K562 (cell line): ENCODE results near the gene COX6A2. TPM values are rescaled to one million over a fixed set of nuclear protein-coding genes. Genes with fewer than 3 reads are reported as not detected.

ENCODE experiments used
- ATAC-seq: fragments of 200-7000 bp; cut with Tn5 transposase; 3 replicates; pipeline ENCODE4 v1.9.1; 2020; ENCODE audit warnings: moderate library complexity
- BruUV-seq: library from RNA; stranded (reverse); fragments of 400-500 nt; replicated peaks from 2 replicates; lab custom pipeline; 2021; lab: Mats Ljungman, UMichigan
- CTCF ChIA-PET: fragments of 300-600 bp; formaldehyde crosslinking; extraction: SDS; loops from one replicate; lab custom pipeline; 2021; ENCODE audit warnings: low intra/inter-chr PET ratio; lab: Yijun Ruan, JAX
- POLR2A ChIA-PET: fragments of 300-600, 350-650 bp; sonication (Branson Sonifier 250); formaldehyde crosslinking; extraction: SDS; loops from one replicate; lab custom pipeline; 2021; ENCODE audit warnings: antibody characterized with exemption, inconsistent platforms; lab: Yijun Ruan, JAX
- DNase-seq, 4 experiments: peaks; one replicate each; pipeline versions ENCODE4 v3.0.0 to v3.0.0-alpha.2; 2011 to 2018; ENCODE audit warnings: low spot score in 3 of 4, mixed read lengths in 3 of 4; ENCODE audit errors: extremely low read depth in 1 of 4
- FAIRE-seq: peaks from 2 replicates; lab custom pipeline; 2011; peaks lifted over from hg19 to GRCh38; lab: Jason Lieb, UNC
- H2AFZ ChIP-seq: 2 replicates; pipeline ENCODE4 v1.6.0; 2011; ENCODE audit warnings: low read depth, low read length, control low read depth, inconsistent platforms
- H3K27ac ChIP-seq: fragments of 200-600 bp; 3 replicates; pipeline ENCODE4 v1.8.0; 2011; ENCODE audit warnings: low read depth, mild to moderate bottlenecking, control low read depth, inconsistent platforms, low read length, moderate library complexity, mixed read lengths; ENCODE audit errors: extremely low read depth
- H3K27me3 ChIP-seq, 2 experiments: fragments of 300-600 bp in 1 of 2; 2 replicates in 1 of 2; 3 replicates in 1 of 2; pipeline versions ENCODE4 v1.6.0 to v1.8.0; 2011; ENCODE audit warnings: inconsistent platforms in 2 of 2, low read length in 2 of 2, mild to moderate bottlenecking in 1 of 2, mixed read lengths in 1 of 2, moderate library complexity in 1 of 2; ENCODE audit not compliant: control insufficient read depth in 2 of 2, insufficient read depth in 2 of 2
- H3K36me3 ChIP-seq: fragments of 300-600 bp; 3 replicates; pipeline ENCODE4 v1.8.0; 2011; ENCODE audit warnings: mild to moderate bottlenecking, low read length, inconsistent platforms; ENCODE audit not compliant: control insufficient read depth, insufficient read depth
- H3K4me1 ChIP-seq, 2 experiments: fragments of 200-600 bp in 1 of 2; replicated peaks in 1 of 2; 2 replicates in 1 of 2; 3 replicates in 1 of 2; pipeline versions ENCODE4 v1.5.1 to v1.8.0; 2011; ENCODE audit warnings: inconsistent platforms in 2 of 2, low read length in 2 of 2, mild to moderate bottlenecking in 1 of 2, mixed read lengths in 1 of 2, moderate library complexity in 1 of 2; ENCODE audit not compliant: control insufficient read depth in 2 of 2, insufficient read depth in 2 of 2
- H3K4me2 ChIP-seq: 2 replicates; pipeline ENCODE4 v1.6.1; 2011; ENCODE audit warnings: low read length, control low read depth, inconsistent platforms, mixed read lengths; ENCODE audit not compliant: insufficient read depth
- H3K4me3 ChIP-seq: fragments of 200-600 bp; sonication (generic), shearing (Covaris generic); 2 replicates; pipeline ENCODE4 v1.5.1; 2016; ENCODE audit warnings: control low read depth, inconsistent platforms
- H3K79me2 ChIP-seq: fragments of 200-600 bp; 3 replicates; pipeline ENCODE4 v1.8.0; 2011; ENCODE audit warnings: low read length, inconsistent platforms; ENCODE audit not compliant: control insufficient read depth, insufficient read depth
- H3K9ac ChIP-seq, 2 experiments: 2 replicates each; pipeline versions ENCODE4 v1.6.0 to v1.6.1; 2011; ENCODE audit warnings: low read depth in 2 of 2, low read length in 2 of 2, control low read depth in 1 of 2, inconsistent platforms in 1 of 2, mild to moderate bottlenecking in 1 of 2, mixed read lengths in 1 of 2; ENCODE audit not compliant: insufficient read depth in 1 of 2
- H3K9me1 ChIP-seq: one replicate; pipeline ENCODE4 v1.6.0; 2011; ENCODE audit warnings: inconsistent platforms, mild to moderate bottlenecking, low read length, moderate library complexity; ENCODE audit not compliant: control insufficient read depth, insufficient read depth
- H3K9me3 ChIP-seq: replicated peaks from 2 replicates; pipeline ENCODE4 v1.5.1; 2011; ENCODE audit warnings: low read depth, low read length, inconsistent platforms; ENCODE audit not compliant: control insufficient read depth, insufficient read depth
- H4K20me1 ChIP-seq: replicated peaks from 2 replicates; pipeline ENCODE4 v1.6.1; 2011; ENCODE audit warnings: low read length, inconsistent platforms, mixed read lengths; ENCODE audit not compliant: control insufficient read depth, insufficient read depth
- MIER1 ChIP-seq: fragments of 450-650 bp; IDR thresholded peaks from 2 replicates; pipeline ENCODE4 v1.6.1; 2016; ENCODE audit warnings: antibody characterized with exemption, mild to moderate bottlenecking, low read depth
- SNAPC5 ChIP-seq: fragments of 250-450 bp; sonication (Bioruptor Pico); IDR thresholded peaks from 2 replicates; pipeline ENCODE4 v1.8.0; 2021; ENCODE audit warnings: moderate library complexity, mild to moderate bottlenecking, inconsistent platforms
- TAF1 ChIP-seq: IDR thresholded peaks from 2 replicates; pipeline ENCODE4 v1.6.1; 2011; ENCODE audit warnings: mild to moderate bottlenecking, low read length, moderate library complexity; ENCODE audit not compliant: insufficient read depth, control insufficient read depth, severe bottlenecking; ENCODE audit errors: extremely low read depth
- ZFX ChIP-seq: sonication (generic); formaldehyde crosslinking; IDR thresholded peaks from 2 replicates; pipeline ENCODE4 v1.8.0; 2022; ENCODE audit warnings: mild to moderate bottlenecking, missing genetic modification reagents, moderate library complexity
- WGBS: fragments of 100-300 bp; shearing (Covaris generic); methylation state at CpG from one replicate; pipeline ENCODE4 v1.1.6; 2016; ENCODE audit warnings: low coverage, mixed read lengths; ENCODE audit not compliant: insufficient coverage; ENCODE audit errors: missing lambda C conversion rate; 5-methylcytosine and 5-hydroxymethylcytosine counted together
- in situ Hi-C: fragments of 300-500 bp; cut with MboI; formaldehyde crosslinking; loops from 4 replicates; pipeline ENCODE4 v1.15.0; 2018; ENCODE audit warnings: inconsistent platforms, mixed read lengths
- intact Hi-C: fragments of 100-400 bp; cut with micrococcal nuclease; formaldehyde crosslinking; loops from 2 replicates; pipeline ENCODE4 v1.14.2; 2022
- polyA plus RNA-seq, 8 experiments: library from polyadenylated mRNA; depleted of rRNA in 4 of 8; stranded (reverse) in 5 of 8; unstranded in 3 of 8; fragments of >200 nt; fragmentation: Nextera tagmentation in 2 of 8; fragmentation: Illumina TruSeq in 1 of 8; extraction: Ambion mirVana in 2 of 8; extraction: Trizol in 1 of 8; gene quantifications; 2 replicates each; pipeline versions ENCODE4 v1.2.1 to v1.2.3, GENCODE V29; 2011 to 2014; ENCODE audit warnings: inconsistent platforms in 1 of 8, missing spikeins in 1 of 8
- total RNA-seq, 7 experiments: library from RNA; depleted of rRNA in 6 of 7; stranded (reverse); fragments of >200 nt in 6 of 7; fragmentation: Illumina TruSeq in 2 of 7; extraction: Trizol in 2 of 7; gene quantifications; 2 replicates each; pipeline versions ENCODE4 v1.2.1 to v1.2.3, GENCODE V29; 2011 to 2021; ENCODE audit warnings: low replicate concordance in 1 of 7

COX6A2 gene
- total and polyA plus RNA-seq, 9 of the 15 experiments (the other 6 are each of a cell fraction or from before 2014, with no cell fraction given): not detected

- Histone ChIP-seq H4K20me1 (no peaks in the 10 kb centered on the region), H3K9ac (no peak overlapping the region), H3K9me3 (no peaks in the 10 kb centered on the region), H3K27me3 (peaks cover 5% of the 10 kb centered on the region in 2 experiments; a peak in 4 of 5 replicates), H2AFZ (no peak overlapping the region)
- DNase-seq: no peak
- POLR2A ChIA-PET: interaction anchor here (1.2 kb wide), 1 partner anchor 13 kb away, joined by 3 read pairs; no protein-coding TSS in a partner anchor
- no peak for ATAC-seq
- no TSS peak for BruUV-seq
- no peak for TF ChIP-seq ZFX (CRISPR knock-in tag)
- TF ChIP-seq MIER1: no peak
- TF ChIP-seq TAF1: no peak
- no peak for TF ChIP-seq SNAPC5 (CRISPR knock-in tag)
- TF ChIP-seq, all 486 proteins: peak for 0
- Histone ChIP-seq H3K4me2 (no peak overlapping the region), H3K9me1 (no peaks in the 10 kb centered on the region), H3K4me1 (peaks cover 0 to 10% of the 10 kb centered on the region in 2 experiments; a peak in 2 of 5 replicates), H3K4me3 (no peak overlapping the region), H3K36me3 (no peaks in the 10 kb centered on the region), H3K79me2 (no peaks in the 10 kb centered on the region), H3K27ac (no peak overlapping the region)
- in situ Hi-C loops (loop anchor here (25.0 kb wide), 1 partner anchor 442 kb away; the partner anchor contains the start of gene HSD3B7), intact Hi-C loops (no loop called here)
- WGBS: 0% methylated on average over 1 of the region's 1 CpG
- CTCF ChIA-PET: no interaction called here
- no peak for FAIRE-seq
These were observed 1.2 kb upstream of the COX6A2 start for GRCh38 chr16:31429314-31429713.
